ENCODE measurements around the gene PTBP1. TPM values are rescaled to one million over a fixed set of nuclear protein-coding genes. Genes with fewer than 3 reads are reported as not detected.

Gene PTBP1
- total and polyA plus RNA-seq, 9 of the 15 experiments (the other 6 are each of a cell fraction or from before 2014, with no cell fraction given), result 14.0 to 759 (median 234) TPM

GRCh38 chr19:850979-851335 lies 53.7 kb downstream of the PTBP1 start (continued):
- TF ChIP-seq ARID4B (CRISPR knock-in tag; IDR thresholded peaks at IDR 0.05) (no peak), REST (IDR thresholded peaks at IDR 0.05; ENCODE audit: borderline replicate concordance) (0 out of 2 replicates have a peak, but pooled peaks have one; percentile 4), REST (CRISPR knock-in tag; IDR thresholded peaks at IDR 0.05; ENCODE audit: low read depth) (no peak), NELFE (IDR thresholded peaks at IDR 0.05; ENCODE audit: insufficient read depth, insufficient read length) (no peak), ZNF764 (CRISPR knock-in tag; IDR thresholded peaks at IDR 0.05; ENCODE audit: low read depth) (no peak), CCAR2 (IDR thresholded peaks at IDR 0.05; ENCODE audit: low read depth, low read length) (no peak), ZNF79 (CRISPR knock-in tag; IDR thresholded peaks at IDR 0.05; ENCODE audit: low read depth) (no peak), PRMT5 (CRISPR knock-in tag; IDR thresholded peaks at IDR 0.05) (no peak), SP1 (CRISPR knock-in tag; IDR thresholded peaks at IDR 0.05) (no peak), EZH2 (IDR thresholded peaks at IDR 0.05; ENCODE audit: borderline replicate concordance, low read depth, low read length) (no peak), BRD9 (IDR thresholded peaks at IDR 0.05; ENCODE audit: low read depth, partially characterized antibody) (no peak), SRSF7 (optimal IDR thresholded peaks at IDR 0.05; ENCODE audit: low read depth, low read length) (no peak)

Data from K562 (cell line).